HUES64 (cell line): ENCODE results near the gene LCORL. TPM values are rescaled to one million over a fixed set of nuclear protein-coding genes. Genes with fewer than 3 reads are reported as not detected.
A peak's percentile ranks its signal among the peaks of the same experiment; 100 is the strongest.

ENCODE experiments used
- H3K27ac ChIP-seq: 2 replicates; pipeline ENCODE4 v1.7.0; 2013; ENCODE audit warnings: low read depth, low read length, inconsistent platforms
- H3K27me3 ChIP-seq: 2 replicates; pipeline ENCODE4 v1.6.1; 2013; ENCODE audit warnings: mild to moderate bottlenecking, low read length; ENCODE audit not compliant: insufficient read depth
- H3K36me3 ChIP-seq: 2 replicates; pipeline ENCODE4 v1.6.1; 2013; ENCODE audit warnings: mild to moderate bottlenecking, low read length; ENCODE audit not compliant: insufficient read depth
- H3K4me1 ChIP-seq: 2 replicates; pipeline ENCODE4 v1.6.1; 2013; ENCODE audit warnings: mild to moderate bottlenecking, low read length, moderate library complexity; ENCODE audit not compliant: insufficient read depth
- H3K4me3 ChIP-seq: 2 replicates; pipeline ENCODE4 v1.5.1; 2013; ENCODE audit warnings: mild to moderate bottlenecking, low read length, moderate library complexity
- H3K9ac ChIP-seq: 2 replicates; pipeline ENCODE4 v1.6.1; 2013; ENCODE audit warnings: mild to moderate bottlenecking, low read depth, low read length
- H3K9me3 ChIP-seq: 2 replicates; pipeline ENCODE4 v1.6.1; 2013; ENCODE audit warnings: low read depth, low read length; ENCODE audit not compliant: insufficient read depth
- WGBS: fragments of 150-250, 120-280 bp; methylation state at CpG from one replicate; pipeline ENCODE4 v1.1.7; 2013; ENCODE audit warnings: missing lambda C conversion rate; 5-methylcytosine and 5-hydroxymethylcytosine counted together
- polyA plus RNA-seq, 2 experiments: library from polyadenylated mRNA; stranded (reverse); fragments of 50-300 nt; gene quantifications; one replicate each; pipeline ENCODE4 v1.2.3, GENCODE V29; 2013

LCORL gene
- 8.4 TPM for polyA plus RNA-seq (2013, experiment 1 of 2)
- 15.7 TPM for polyA plus RNA-seq (2013, experiment 2 of 2)

GRCh38 chr4:18021720-18022571, at the start of gene LCORL:
LCORL (minus strand) TSS chr4:18021755; CDS start chr4:18021751, 4 bp downstream.
- Histone ChIP-seq H3K9ac (peak within 1 kb of the TSS; percentile 91), H3K9me3 (no peaks in the 10 kb centered on the region), H3K36me3 (no peaks in the 10 kb centered on the region), H3K27me3 (peaks cover 31% of the 10 kb centered on the region), H3K27ac (peak within 1 kb of the TSS; percentile 91), H3K4me3 (peak within 1 kb of the TSS; percentile 92), H3K4me1 (peaks cover 9% of the 10 kb centered on the region; the same call in 1 of the 2 replicates)
- WGBS: under 1% methylated on average over 63 of the region's 71 CpGs

GRCh38 chr4:18069810-18070209, 48.3 kb upstream of the LCORL start:
- WGBS: 88% methylated on average over 4 of the region's 4 CpGs
- no peaks in the 10 kb centered on the region for H3K9me3 ChIP-seq
- no peaks in the 10 kb centered on the region for H3K27me3 ChIP-seq

GRCh38 chr4:18067031-18067430, 45.5 kb upstream of the LCORL start:
- Histone ChIP-seq H3K36me3 (no peaks in the 10 kb centered on the region), H3K27ac (no peak overlapping the region), H3K4me1 (no peaks in the 10 kb centered on the region), H3K27me3 (no peaks in the 10 kb centered on the region), H3K9me3 (peaks cover 18% of the 10 kb centered on the region), H3K9ac (no peak overlapping the region), H3K4me3 (no peak overlapping the region)
- WGBS: 93% methylated on average over 2 of the region's 2 CpGs

More at GRCh38 chr4:18069810-18070209, 48.3 kb upstream of the LCORL start:
- Histone ChIP-seq H3K9ac (no peak overlapping the region), H3K4me3 (no peak overlapping the region), H3K4me1 (no peaks in the 10 kb centered on the region), H3K27ac (no peak overlapping the region), H3K36me3 (no peaks in the 10 kb centered on the region)

- peaks cover 18% of the 10 kb centered on the region for H3K9me3 ChIP-seq
- H3K4me3 ChIP-seq: no peak overlapping the region
- H3K27ac ChIP-seq: no peak overlapping the region
- H3K36me3 ChIP-seq: no peaks in the 10 kb centered on the region
- no peaks in the 10 kb centered on the region for H3K27me3 ChIP-seq
- H3K9ac ChIP-seq: no peak overlapping the region
- H3K4me1 ChIP-seq: no peaks in the 10 kb centered on the region
These were observed 41.5 kb upstream of the LCORL start for GRCh38 chr4:18063079-18063478.

DNA sequence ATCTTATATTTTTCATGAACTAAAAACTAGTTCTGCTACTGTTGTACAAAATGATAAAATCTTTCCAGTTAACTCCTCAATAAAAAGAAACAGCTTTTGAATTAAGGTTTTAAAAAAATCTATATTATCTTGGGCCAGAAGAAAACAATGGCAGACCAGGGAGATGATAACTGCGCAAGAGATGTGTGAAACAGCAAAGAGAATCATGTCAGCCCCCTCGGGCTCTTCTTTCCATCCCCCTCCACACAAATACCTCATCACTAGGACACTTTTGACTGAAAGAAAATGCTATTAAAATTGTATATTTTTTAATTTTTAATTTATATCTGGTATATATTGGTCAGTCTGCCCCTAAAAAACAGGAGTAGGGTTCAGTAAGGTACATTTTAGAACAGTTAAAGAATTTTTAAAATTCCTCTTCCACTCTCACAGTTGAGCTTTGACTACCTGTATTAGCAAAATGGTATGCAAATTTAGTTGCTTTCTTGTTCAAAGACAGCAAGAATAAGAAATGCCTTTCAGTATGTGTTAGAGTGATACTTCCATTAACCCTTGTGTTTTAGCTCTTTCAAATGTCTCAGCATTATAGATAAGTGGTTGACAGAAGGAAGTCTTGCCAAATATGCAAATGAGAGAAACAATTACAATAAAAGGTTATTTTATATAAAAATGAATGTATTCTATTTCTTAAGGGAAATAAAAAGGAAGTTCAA, 36.4 kb upstream of the LCORL start:
- H3K9ac ChIP-seq: no peak overlapping the region
- H3K36me3 ChIP-seq: no peaks in the 10 kb centered on the region
- no peak overlapping the region for H3K4me3 ChIP-seq
- no peak overlapping the region for H3K27ac ChIP-seq
- 0 out of 2 replicates have a peak, but pooled peaks cover 4% of the 10 kb centered on the region for H3K4me1 ChIP-seq
- WGBS: no CpG with 5 or more reads among the region's 2 CpGs
- peaks cover 6% of the 10 kb centered on the region for H3K9me3 ChIP-seq
- no peaks in the 10 kb centered on the region for H3K27me3 ChIP-seq

DNA sequence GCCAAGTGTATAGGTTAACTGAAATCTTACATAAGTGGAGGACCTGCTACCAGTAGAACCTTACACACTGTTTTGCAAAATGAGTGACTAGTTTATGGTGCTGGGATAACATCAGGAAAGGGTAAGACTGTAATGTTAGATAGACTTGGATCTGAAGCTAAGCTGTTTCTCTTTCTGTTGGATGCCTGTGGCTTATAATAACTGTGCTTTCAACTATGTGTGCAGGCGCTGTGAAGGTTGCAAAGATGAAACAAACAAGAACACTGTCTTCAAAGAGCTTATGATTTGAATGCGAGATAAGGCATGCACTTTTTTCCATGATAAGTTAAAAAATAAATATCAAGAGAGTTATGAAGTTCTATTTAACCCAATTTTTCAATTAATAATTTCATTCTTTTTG, 34.5 kb upstream of the LCORL start:
- no peaks in the 10 kb centered on the region for H3K36me3 ChIP-seq
- WGBS: 89% methylated on average over 1 of the region's 2 CpGs
- no peaks in the 10 kb centered on the region for H3K27me3 ChIP-seq
- H3K4me1 ChIP-seq: 0 out of 2 replicates have a peak, but pooled peaks cover 4% of the 10 kb centered on the region
- H3K9me3 ChIP-seq: no peaks in the 10 kb centered on the region
- no peak overlapping the region for H3K9ac ChIP-seq
- H3K4me3 ChIP-seq: no peak overlapping the region
- no peak overlapping the region for H3K27ac ChIP-seq

DNA sequence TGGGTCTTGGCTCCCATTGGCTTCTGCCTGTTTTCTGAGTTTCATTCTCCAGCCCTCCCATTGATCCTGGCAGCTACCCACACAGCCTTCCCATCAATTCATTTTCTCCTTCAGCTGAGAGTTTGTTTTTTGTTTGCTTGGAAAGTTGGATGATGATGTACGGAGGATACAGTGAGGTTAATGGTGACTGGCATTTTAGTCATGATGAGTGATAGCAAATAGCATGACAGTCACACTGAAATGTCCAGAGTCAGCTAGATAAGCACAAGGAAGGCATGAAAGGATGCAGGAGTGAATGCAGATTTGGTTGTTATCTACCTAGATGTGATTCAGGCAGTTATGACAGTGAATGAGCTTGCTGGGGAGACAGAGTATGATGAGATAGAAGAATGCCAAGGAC, 30.6 kb upstream of the LCORL start:
- H3K9me3 ChIP-seq: no peaks in the 10 kb centered on the region
- no peak overlapping the region for H3K4me3 ChIP-seq
- 94% methylated on average over 1 of the region's 1 CpG for WGBS

GRCh38 chr4:18051281-18051680, 29.7 kb upstream of the LCORL start:
- Histone ChIP-seq H3K9me3 (no peaks in the 10 kb centered on the region), H3K4me1 (no peaks in the 10 kb centered on the region), H3K27me3 (no peaks in the 10 kb centered on the region), H3K36me3 (no peaks in the 10 kb centered on the region), H3K27ac (no peak overlapping the region), H3K9ac (no peak overlapping the region), H3K4me3 (no peak overlapping the region)
- 88% methylated on average over 2 of the region's 2 CpGs for WGBS

More for the DNA sequence above, 30.6 kb upstream of the LCORL start:
- Histone ChIP-seq H3K27ac (no peak overlapping the region), H3K9ac (no peak overlapping the region), H3K36me3 (no peaks in the 10 kb centered on the region), H3K27me3 (no peaks in the 10 kb centered on the region), H3K4me1 (no peaks in the 10 kb centered on the region)

GRCh38 chr4:18050448-18050847, 28.9 kb upstream of the LCORL start:
- no peak overlapping the region for H3K27ac ChIP-seq
- no peak overlapping the region for H3K4me3 ChIP-seq
- H3K27me3 ChIP-seq: no peaks in the 10 kb centered on the region
- WGBS: 96% methylated on average over 6 of the region's 6 CpGs
- no peaks in the 10 kb centered on the region for H3K4me1 ChIP-seq
- H3K36me3 ChIP-seq: no peaks in the 10 kb centered on the region
- no peak overlapping the region for H3K9ac ChIP-seq
- H3K9me3 ChIP-seq: no peaks in the 10 kb centered on the region

DNA sequence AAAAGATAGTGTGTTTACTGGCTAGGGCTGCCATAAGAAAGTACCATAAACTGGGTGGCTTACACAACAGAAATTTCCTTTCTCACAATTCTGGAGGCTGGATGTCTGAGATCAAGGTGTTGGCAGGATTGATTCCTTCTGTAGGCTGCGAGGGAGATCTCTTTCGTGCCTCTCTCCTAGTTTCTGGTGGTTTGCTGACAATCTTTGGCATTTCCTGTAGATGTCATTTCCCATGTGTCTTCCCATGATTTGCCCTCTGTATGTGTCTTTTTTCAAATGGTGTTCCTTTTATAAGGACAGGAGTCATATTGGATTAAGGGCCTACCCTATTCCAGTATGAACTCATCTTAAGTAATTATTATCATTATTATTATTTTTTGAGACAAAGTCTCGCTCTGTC, 27.9 kb upstream of the LCORL start:
- Histone ChIP-seq H3K36me3 (no peaks in the 10 kb centered on the region), H3K9me3 (no peaks in the 10 kb centered on the region), H3K9ac (no peak overlapping the region), H3K4me3 (no peak overlapping the region), H3K27ac (no peak overlapping the region), H3K4me1 (no peaks in the 10 kb centered on the region), H3K27me3 (no peaks in the 10 kb centered on the region)
- 91% methylated on average over 3 of the region's 3 CpGs for WGBS

- Histone ChIP-seq H3K4me1 (no peaks in the 10 kb centered on the region), H3K27me3 (no peaks in the 10 kb centered on the region), H3K9ac (no peak overlapping the region), H3K36me3 (no peaks in the 10 kb centered on the region), H3K27ac (no peak overlapping the region), H3K4me3 (no peak overlapping the region), H3K9me3 (no peaks in the 10 kb centered on the region)
- WGBS: 80% methylated on average over 2 of the region's 2 CpGs
These were observed 21.2 kb upstream of the LCORL start for GRCh38 chr4:18042754-18043153.
